GM18858 (cell line): ENCODE results near the gene NUP210.

Experiments
- ATAC-seq: cut with Tn5 transposase; IDR thresholded peaks from one replicate; pipeline ENCODE4 v1.9.1; 2021; ENCODE audit not compliant: unreplicated experiment

Gene NUP210

GRCh38 chr3:13329746-13330145 lies 90.4 kb downstream of the NUP210 start:
- no peak for ATAC-seq

GRCh38 chr3:13325892-13326443 lies 94.2 kb downstream of the NUP210 start:
- no peak for ATAC-seq

- peak; percentile 71 for ATAC-seq
Measured at GRCh38 chr3:13324835-13325501, 95.2 kb downstream of the NUP210 start.

DNA sequence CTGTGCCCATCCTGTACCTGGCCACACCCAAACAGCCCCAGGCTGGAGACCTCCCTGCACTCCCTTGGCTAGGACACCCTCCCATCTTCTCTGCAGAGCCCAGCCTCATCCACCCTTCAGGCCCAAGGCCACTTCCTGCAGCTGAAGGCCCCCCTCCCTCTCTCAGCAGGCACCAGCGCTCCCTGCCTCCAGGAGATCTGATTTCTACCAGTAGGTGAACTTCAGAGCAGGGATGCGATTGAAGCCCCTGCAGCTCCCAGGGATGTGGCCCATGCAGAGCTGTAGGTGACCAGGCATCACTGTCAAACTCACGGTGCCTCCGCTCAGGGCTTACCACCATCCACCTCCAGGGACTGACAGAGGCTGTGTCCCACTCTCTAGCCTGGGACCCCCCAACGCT lies 96.3 kb downstream of the NUP210 start:
- no peak for ATAC-seq

DNA sequence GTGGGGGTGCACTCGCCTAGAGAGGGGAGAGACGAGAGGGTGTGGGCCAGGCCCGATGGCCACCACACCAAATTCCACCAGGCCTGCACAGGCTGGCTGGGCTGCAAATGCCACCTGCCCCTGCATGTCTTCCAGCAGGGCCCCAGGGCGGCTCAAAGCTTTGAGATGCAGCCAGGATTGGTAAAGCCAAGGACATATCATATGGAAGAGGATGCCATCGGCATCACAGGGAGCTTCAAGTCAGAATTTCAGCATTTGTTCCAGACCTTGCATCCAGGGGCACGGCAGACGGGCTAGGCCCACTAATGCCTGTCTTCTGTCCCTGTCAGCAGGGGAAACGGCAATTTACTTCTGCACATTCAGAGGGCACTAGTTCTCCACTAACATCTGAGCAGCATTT lies 97.8 kb downstream of the NUP210 start:
- no peak for ATAC-seq

DNA sequence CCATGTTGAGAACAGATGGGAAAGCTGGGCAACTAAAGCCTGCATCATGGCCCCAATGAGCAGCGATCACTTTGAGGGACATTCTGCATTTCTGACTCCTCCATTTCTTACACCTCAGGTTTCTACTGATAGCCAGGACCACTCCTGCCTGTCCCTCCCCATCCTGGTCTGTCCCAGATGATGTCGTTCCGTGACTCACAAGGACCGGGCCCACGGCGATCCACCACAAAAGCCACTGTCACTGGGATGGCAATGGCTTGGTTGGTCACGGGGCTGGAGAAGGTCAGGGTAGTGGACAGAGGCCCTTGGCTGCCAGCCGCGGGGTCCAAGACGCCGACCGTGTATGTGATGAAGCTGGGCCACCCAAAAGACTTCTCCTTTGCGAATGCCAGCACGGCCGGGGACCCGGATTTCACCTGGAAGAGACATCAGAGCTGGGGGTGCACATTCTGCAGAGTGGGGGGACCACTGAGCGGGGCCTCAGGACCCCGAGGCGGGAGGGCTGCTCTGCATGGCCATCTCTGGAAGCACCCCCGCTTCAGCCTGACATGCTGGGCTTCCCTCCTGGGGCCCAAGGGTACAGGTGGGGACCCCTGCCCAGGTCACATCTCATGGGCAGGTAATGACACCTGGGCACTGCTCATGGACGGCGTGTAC lies 100.4 kb downstream of the NUP210 start:
- no peak for ATAC-seq

DNA sequence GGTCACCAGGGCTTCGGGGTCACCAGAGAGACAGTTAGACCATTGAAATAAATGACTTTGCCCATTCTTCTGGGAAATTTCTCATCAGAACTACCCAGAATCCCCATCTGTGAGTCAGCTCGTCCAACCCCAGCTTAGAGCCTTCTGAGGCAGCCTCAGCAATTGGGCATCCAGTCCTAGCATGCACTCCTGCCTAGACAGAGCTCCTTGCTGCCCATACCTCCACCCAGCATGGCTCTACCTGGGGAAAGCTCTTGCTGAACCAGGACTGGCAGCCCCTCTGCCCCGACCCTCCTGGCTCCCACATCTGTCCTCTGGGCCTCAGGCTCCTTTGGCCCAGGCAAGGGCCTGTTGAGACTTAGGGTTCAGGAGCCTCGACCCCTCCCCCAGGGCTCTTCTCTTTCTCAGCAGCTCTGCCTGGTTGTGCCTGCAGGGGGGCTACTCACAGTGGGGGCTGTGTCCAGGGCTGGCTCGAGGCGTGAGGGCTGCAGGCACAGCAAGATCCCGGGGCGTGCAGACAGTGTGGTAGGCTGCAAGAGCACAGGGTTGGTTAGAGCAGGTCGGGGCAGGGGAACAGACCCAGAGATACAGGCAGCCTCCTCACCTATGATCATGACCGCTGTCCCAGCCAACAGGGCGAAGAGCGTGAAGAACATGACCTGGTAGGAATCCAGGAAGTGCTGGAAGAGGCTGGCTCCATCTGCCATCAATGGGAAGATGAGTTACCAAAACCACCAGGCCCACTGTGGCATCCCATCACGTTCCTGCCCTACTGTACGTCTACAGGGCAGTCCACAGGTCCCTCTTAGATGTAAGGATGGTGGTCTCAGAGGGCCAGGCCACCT lies 101.3 kb downstream of the NUP210 start:
- no peak for ATAC-seq

- ATAC-seq: no peak
Measured at GRCh38 chr3:13317596-13318320, 102.4 kb downstream of the NUP210 start.

DNA sequence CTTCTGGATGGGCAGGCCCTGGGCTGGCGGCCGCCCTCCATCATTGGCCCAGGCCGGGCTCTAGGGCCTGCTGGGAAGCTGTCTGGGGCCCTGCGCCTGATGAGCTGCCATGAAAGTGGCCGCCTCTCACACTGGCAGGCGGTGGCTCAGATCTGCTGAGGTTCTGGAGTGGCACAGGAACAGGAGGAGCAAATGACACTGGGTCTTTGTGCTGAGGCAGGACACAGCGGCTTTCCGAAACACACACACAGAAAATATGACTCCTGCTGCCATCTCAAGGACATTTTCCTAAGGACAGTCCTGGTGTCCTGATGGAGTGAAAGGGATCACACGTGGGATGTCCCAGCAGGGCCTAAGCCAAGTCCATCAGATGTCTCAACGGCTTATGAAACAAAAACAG lies 103.5 kb downstream of the NUP210 start:
- ATAC-seq: no peak

DNA sequence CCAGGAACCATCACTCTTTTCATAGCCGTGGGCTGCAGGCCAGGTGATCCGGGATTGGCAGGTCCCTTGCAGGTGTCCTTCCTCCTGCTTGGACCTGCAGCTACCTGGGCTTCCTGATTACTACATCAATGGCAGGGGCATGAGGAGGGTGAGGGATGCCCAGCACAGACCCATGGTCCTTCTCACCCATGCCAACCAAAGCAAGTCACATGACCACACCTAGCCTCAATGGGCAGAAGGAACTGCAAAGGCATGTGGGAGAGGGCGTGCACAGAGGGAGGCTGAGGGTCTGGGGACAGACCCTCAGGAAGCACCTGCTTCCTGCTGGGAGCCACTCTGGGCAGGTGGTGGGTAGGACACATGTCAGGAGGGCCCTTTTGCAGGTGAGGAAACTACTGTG lies 105.2 kb downstream of the NUP210 start:
- ATAC-seq: no peak

DNA sequence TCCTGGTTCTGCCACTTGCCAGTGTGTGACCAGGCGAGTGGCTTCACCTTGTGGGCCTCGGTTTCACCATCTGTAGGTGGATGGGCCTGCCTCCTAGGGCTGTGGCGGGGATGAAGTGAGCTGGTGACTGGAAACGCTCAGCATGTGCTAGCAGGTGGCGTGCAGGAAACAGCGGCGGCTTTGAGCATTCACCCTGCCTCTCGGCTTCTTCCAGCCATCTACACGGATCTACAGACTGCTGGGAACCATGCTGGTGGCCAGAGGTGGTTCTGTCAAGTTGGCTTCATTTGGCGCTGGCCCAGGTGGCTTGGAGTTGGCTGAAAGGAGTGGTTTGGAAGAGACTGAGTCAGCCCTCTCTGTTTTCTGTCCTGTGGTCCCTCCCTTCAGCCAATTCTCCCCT lies 106.3 kb downstream of the NUP210 start:
- no peak for ATAC-seq

GRCh38 chr3:13309004-13309403 lies 111.1 kb downstream of the NUP210 start:
- no peak for ATAC-seq

DNA sequence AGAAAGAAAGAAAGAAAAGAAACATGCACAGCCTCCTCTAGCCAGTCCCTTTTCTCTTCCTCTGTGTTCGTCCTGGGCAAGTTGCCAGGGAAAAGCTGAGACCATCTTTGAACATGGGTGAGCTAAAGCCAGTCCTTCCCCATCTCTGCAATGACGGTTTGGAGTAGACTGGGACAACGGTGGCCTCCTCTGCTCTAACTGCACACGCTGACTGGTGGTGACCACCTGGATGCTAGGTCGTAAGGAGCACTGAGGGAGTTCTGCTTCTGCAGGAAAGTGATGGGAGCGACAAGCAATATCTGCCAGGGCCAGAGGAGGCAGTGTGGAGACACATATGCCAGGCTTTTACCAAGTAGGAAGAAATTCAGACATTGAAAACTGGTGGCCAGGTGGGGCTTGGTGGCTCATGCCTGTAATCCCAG lies 111.7 kb downstream of the NUP210 start:
- ATAC-seq: peak; percentile 44

DNA sequence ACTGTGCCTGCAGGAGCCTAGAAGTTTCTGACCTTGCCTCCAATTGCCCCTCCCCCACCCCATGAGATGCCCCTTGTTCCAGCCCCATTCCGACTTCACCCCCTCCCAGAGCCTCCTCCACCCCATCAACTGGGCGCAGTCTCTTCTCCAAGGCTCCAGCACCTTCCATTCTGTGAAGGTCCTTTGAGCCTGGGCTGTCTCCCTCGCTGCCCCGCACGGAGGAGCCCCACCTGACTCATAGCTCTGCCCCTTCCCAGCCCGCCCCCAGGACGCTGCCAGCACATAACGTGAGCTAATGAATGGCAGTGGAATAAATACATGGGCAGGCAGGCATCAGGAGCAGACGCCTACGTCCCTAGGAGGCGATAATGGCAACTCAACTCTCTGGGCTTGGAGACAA lies 113.1 kb downstream of the NUP210 start:
- no peak for ATAC-seq

DNA sequence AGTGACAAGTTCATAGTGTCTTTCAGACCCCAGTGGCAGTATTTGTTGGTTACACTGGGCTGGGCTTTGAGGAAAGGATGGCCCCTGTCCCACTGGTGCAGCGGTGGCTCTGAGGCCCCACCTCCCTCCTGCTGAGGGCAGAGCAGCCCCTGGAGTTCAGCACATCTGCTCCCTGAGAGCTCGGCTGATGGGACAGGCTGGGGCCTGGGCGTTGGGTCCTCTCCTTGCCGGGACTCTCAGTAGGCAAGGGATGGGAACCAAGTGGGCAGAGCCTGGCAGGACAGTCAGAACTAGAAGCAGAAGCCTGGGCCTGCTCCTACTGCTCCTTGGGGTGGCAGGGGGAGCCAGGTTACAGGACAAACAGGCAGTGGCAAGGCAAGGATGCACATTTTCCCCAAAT lies 114.5 kb downstream of the NUP210 start:
- no peak for ATAC-seq

DNA sequence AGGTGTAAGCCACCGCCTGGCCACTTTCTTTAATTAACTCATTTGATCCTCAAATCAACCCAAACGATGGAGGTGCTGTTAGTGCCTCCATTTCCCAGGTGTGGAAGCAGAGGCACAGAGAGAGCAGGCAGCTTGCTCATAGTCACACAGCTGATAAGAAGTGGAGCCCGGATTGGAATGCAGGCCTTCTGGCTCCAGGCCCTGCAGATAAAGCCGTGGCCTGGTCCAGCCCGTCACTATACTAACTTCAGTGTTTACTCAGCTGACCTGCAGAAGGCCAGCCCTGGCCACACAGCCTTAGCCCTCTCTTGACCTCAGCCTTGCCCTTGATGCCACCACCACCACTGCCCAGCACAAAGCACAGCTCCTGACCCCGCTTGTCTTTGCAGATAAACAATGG lies 116.7 kb downstream of the NUP210 start:
- no peak for ATAC-seq

DNA sequence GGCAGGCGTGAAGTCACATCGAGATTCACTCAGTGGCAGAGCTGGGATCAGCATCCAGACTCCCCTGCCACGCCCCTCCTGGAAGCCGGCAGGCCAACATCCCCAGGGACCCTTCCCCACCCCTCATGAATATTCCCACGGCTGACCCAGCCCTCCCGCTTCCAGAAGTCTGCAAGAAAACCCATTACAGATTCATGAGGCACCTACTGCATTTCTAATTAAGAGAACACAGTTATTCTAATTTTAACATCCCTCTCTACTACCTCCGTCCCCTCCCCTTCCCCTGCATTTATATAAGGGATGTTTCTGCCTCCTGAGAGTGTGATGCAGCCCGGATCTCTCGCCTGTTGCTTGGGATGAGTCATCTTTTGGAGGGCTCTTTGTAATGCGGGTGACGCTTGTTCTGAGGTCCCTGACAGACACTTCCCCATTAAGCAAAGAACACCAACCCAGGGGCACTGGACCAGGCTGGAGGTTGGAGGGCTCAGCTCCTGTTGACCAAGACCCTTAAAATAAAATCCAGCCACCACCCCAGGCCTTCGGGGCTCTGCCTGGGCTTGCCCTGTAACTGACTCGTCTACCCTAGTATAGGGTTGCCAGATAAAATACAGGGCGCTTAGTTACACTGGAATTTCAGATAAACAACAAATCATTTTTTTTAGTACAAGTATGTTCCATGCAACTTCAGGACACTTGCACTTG lies 118.7 kb downstream of the NUP210 start:
- ATAC-seq: no peak

DNA sequence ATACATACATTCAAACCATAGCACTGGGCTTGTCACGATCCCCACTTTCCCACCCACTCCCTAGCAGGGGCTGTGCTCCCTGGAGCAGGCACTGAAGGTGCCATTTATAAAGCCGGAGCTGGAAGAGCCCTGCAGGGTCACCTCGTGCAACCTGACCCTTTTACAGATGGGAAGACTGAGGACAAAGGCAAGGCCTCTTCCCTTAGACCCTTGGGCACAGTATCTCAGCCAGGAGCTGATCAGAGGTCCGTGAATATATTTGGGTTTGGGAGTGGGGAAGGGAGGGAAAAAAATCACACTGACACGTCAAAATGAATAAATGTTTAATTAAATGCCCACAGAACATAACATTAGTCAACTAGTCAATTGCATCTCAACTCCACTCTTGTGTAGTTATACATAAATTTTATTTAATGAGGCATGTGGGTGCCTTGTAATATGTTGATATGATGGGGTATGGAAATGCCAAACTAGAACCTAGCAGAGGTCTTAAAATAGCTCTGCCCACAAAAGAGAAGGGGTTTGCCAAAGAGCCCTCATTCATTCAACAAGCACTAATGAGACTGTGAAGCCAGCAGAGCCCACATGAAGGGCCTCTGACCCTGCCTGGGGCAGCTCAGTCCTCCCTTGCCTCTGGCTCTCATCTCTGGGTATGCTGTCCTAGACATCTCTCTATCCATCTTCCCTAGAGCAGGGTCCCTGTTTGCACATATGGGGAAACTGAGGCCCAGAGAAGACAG lies 119.4 kb downstream of the NUP210 start:
- no peak for ATAC-seq

- no peak for ATAC-seq
Measured at GRCh38 chr3:13299531-13300155, 120.5 kb downstream of the NUP210 start.
